ENCODE data around the gene PTGDS.

The PTGDS gene

DNA sequence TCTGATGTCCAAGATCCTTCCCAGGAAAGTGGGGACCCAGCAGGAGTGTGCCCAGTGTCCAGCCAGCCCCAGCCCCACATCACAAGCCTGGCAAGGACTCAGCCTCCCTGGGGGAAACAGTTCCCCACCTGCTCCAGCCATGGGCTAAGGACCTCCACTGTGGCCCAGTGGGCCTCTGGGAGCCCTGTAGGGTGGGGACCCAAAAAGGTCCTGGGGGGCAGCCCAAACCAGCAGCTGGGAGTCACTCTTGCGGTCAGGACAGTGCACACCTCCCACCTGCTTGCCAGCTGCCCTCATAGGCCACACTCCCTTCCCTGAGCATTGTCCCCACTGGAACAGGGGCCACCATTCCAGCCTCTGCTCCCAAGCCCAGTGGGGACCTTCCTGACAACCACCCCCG, 49.1 kb downstream of the PTGDS start:
- no peak for DNase-seq

DNA sequence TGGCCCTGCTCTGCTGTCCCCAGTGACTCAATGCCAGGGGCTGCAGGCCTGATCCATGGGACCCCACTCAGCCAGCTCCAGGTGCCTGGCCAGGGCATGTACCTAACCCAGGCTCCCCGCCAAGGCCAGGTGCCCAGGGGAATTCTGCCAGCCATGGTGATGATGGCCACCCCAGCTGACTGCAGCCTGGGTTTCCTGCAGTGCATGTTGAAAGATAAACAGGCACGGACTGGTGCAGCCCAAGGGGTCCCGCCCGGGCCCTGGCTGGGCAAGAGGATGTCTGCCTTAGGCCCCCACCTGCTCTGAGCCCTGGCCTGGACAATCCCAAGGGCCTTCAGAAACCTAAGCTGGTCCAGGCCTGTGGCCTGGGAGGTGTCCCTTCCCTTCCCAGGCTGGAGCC, 49.5 kb downstream of the PTGDS start:
- DNase-seq, result no peak

DNA sequence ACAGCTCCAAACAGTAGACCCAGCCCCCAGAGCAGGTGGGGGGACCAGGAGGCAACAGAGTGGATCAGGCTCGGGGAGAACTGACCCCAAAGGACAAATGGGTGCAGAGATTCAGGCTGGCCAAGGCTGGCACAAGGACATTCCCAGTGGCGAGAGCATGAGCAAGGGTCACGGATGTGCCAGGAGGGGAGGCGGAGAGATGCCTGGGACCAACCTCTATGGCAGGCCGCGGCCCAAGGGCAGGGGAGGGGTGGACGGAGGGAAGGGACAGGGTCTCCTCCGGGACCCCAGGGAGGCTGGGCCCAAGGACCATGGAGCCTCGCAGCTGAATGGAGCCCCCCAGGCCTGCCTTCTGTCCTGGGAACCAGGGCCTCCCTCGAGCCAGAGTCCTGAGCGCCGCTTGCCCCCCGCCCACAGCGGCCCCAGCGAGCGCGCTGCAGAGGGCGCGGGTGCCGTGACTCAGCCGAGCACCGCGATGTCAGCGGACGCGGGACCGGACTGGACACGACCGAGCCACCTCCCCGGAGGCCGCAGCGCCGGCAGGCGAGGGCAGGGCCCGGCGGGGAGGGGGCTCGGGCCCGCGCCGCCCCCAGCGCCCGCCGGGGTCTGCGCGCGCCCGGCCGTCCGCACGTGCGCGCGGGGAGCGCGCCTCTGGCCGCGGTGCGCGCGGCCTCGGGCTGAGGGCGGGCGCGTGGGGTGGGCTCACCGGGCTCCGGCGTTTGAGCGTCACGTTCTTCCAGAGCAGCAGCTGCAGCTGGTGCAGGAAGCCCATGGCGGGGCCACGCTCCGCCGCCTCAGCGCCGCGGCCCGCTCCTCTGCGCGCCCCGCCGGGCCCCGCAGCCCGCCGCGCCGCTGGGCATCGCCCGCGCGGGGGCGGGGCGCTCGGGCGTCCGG, 50.3 kb downstream of the PTGDS start, which contains the start of gene ABCA2:
Gene ABCA2 (minus strand): TSS at position 869 of the 894 bp plus-strand sequence. CDS start 97 bp downstream, at position 772.
- DNase-seq, result no peak

DNA sequence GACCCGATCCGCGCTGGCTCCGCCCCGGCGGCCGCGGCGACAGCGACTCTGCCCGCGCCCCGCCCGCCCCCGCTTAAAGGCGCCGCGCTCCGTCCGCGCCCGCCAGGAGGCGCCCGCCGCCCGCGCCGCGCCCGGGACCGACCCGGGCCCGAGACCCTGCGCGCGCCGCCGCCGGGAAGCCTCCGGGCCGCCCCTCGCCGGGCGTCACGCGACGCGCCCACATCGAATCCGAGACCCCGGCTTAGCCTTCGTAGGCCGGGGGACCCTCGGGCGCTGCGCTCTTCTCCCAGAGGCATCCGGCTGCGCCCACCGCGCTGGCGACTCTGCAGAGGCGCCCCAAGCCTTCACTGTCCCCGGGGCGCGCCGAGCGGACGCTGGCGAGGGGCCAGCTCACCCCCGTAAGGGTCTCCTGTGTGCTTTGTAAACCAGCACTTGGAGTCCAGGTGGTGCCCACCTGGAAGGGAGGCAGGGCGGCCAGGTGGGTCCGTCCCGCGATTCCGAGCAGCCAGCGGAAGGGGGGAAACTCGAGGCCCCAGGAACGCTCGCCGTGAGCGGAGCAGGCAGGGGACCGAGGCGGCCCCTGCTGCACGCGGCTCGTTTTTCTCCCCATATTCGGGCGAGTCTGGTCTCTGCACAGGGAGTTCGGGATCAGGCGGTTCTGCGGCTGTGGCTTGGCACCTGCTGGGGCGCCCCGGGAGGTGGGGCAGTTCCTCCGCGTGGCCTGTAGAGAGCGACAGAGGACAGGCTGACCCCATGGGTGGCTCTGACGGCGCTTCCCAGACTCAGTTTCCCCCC, 51.2 kb downstream of the PTGDS start:
- peak; percentile 73 to 77 for DNase-seq

DNA sequence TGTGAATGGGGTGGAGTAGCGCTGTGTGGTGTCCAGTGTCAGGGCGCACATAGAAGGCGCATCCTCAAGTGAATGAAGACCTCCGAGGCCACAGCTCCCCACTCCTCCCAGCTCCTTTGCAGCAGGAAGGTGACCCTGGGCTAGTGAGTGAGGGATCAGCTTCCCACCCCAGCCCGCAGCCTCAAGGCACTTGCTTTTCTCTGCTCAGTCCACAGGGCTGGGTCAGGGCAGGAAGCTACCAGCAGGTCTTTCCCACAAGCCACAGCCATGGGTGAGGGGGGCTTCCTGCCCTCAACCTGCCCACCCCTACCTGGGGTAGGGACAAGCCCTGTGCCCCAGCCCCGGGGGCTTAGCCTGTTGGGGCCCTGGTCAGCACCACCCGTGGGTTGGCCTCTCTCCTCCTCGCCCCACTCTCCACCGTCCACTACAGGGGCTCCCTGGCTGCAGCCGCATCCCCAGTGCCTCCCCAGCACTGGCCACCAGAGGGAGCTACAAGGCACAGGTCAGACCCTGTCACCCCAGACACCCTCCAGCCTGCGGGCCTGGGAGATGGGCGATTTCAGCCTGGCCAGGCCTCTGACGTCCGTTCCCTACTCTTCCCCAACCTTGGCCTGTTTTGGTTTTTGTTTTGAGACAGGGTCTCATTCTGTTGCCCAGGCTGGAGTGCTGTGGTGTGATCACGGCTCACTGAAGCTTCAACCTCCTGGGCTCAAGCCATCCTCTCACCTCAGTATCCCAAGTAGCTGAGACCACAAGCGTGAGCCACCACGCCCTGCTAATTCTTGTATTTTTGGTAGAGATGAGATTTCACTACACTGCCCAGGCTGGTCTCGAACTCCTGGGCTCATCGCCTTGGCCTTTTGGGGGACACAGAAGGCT, 52.0 kb downstream of the PTGDS start:
- DNase-seq, result peak; percentile 65 to 72

DNA sequence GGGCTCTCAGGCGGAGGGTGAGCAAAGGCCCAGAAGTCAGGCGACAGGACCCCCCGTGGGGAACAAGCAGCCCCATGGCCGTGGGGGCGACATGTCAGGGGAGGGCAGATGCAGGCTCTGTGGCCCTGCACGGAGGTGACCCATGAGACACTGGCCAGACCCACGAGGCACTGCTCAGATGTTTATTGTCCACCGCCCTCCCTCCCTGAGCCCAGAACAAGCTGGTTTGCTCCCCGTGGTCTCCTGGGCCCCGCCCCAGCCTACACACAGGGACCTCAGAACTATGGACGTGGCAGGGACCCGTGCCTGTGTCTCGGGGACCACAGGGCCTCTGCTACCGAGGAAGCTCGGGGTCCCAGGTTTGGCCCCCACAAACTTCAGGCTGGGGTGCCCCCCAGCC, 52.7 kb downstream of the PTGDS start:
- DNase-seq, result no peak

DNA sequence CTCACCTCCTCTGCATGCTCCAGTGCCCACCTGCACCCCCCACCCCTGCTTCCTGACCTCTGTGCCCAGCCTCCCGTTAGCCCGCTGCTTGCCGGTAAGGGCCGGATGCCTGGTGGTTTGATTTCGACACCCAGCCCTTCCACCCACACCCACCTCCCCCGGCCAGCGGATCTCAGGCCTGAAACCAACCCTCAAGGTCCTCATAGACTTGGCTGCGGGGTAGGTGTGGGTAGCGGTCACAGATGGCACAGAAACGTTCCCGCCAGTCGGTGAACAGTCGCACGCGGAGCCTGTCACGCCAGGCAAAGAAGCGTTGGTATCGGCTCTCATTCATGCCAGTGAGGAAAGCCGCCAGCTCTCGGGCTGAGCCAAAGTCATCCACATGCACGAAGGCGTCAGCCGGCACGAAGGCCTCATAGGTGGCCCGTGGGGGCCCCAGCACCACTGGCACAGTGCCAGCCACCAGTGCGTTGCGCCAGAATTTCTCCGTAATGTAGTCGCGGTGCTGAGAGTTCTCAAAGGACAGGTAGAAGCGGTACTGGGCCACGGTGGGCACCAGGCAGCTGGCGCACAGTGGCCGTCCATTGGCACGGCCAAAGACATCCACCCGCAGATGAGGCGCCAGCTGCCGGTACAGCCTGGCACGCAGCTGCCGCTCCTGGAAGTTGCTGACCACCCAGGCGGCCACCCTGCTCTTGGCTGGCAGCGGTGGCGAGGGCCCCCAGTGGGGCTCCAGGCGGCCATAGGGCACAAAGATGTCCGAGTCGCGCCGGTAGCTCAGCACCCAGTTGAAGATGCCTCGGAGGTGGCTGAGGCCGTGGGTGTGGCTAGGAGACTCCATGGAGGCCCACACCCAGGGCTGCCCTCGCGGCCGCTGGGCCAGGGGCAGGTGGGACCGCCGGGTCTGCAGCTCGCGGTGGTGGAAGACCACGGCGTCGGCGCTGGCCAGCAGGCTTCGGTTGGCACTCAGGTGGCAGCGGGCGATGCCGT, 53.5 kb downstream of the PTGDS start:
- peak; percentile 49 to 61 for DNase-seq
